Measurements from ENCODE around the gene RASSF4. TPM values are rescaled to one million over a fixed set of nuclear protein-coding genes. Genes with fewer than 3 reads are reported as not detected.

Gene RASSF4
- total RNA-seq, 2 experiments from 2014 or later: 1.2 to 2.0 TPM

DNA sequence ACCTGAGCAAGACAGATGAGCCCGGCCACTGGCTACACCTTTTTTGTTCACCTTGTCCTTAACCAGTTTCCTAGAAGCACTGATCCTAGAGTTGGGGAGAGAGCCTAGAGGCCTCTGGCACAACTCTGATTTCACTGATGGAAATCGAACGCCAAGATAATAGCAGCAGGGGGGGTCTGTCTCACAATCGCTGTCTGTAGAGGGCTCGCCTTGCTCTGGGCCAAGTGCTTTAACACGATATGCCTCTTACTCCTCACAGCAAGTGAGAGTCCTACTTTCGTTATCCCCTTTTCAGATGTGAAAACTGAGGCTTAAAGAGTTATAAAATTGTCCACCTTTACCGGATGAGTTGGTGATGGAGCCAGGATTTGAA, 472 bp downstream of the RASSF4 start:
- CTCF ChIA-PET: no interaction called here
- POLR2A ChIA-PET: interaction anchor here (2.2 kb wide), 1 partner anchor 14 kb away, joined by 7 read pairs; no protein-coding TSS in a partner anchor

DNA sequence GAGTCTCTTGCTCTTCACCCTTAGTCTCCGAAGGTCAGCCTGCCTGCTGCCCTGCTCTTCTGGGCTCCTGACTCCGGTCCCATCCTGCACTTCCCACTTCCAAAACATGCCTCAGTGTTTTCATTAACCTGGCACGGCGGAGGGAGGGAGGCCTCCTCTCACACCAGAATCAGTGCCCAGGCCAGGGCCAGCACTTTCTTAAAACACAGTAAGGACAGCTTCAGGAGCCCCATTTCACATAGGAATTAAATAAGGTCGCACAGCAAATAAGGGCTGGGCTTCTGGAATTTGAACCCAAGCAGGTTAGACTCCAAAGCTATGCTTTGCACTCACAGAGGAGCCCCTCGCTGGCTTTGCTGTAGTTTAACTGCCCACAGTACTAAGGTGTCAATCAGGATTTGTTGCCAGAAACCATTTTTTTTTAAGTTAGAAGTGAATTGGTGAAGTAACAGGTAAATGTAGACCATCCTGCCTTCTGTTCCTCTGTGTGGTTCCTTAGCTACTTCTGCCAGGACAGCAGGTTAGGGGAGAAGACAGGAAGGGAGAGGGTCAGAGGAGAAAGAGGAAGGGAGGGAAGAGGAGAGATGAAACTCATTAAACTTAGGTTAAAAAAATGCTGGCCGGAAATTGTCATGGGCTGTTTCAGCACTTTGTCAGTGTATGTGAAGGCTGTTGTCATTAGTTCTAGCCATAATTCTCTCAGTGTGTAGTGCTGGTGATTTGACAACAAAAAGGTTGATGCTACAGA, 1.1 kb downstream of the RASSF4 start:
- ChIA-PET CTCF (no interaction called here), POLR2A (interaction anchor here (2.2 kb wide), 1 partner anchor 13 kb away, joined by 7 read pairs; no protein-coding TSS in a partner anchor)

DNA sequence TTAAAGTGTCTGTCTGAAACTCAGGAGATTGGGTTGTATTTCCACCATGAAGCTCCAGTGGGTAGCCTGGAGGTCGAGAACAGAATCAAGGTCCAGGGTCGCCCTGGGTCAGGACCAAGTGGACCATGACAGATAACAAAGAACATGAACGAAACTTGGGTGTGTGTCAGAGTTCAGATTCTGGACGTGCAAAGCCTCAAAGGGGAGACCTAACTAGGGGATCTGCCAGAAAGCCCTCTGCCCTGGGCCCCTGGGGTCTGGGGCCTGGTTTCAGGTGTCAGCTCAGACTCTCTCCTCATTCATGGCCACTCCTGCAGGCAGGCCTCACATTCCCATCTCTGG, 1.6 kb downstream of the RASSF4 start:
- ChIA-PET CTCF (no interaction called here), POLR2A (interaction anchor here (2.2 kb wide), 1 partner anchor 12 kb away, joined by 7 read pairs; no protein-coding TSS in a partner anchor)

DNA sequence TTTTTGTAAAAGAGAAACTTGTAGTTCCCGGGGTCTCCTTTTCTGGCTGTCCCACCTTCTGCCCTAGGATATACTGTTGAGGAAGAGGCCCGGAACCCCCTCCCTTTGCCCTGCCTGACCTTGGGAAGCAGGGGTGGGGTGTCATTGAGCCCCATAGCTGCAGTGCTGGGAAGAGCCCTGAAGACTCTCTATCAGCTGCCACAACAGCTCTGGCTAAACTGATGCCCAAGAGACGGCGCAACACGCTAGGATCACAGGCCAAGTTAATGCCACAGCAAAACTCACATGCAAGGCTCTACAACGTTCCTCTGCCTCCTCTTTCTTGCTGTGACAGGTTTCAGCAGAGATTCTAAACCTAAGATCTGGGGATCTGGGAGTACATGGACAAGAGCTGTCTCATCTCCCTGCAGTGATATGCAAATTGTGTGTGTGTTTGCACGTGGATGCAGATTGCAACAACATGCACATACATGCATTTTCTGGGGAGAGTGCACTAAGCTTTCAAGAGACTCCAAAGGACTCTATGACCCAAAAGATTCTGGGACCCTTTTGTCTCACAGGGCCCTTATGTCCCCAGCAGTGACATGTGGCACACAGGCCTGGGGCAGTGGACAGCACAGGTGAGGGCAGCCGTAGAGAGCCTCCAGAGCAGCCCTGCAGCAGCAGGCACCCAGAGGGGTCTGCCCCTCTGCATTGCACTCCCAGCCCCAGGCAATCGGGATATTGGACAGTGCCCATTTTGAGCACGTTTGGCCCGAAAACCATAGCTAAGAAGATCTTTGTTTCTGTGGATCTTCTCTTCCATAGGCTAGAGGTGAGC, 2.5 kb downstream of the RASSF4 start:
- CTCF ChIA-PET: interaction anchor here (0.9 kb wide), 1 partner anchor 12 kb away, joined by 3 read pairs; no protein-coding TSS in a partner anchor
- POLR2A ChIA-PET: no interaction called here

DNA sequence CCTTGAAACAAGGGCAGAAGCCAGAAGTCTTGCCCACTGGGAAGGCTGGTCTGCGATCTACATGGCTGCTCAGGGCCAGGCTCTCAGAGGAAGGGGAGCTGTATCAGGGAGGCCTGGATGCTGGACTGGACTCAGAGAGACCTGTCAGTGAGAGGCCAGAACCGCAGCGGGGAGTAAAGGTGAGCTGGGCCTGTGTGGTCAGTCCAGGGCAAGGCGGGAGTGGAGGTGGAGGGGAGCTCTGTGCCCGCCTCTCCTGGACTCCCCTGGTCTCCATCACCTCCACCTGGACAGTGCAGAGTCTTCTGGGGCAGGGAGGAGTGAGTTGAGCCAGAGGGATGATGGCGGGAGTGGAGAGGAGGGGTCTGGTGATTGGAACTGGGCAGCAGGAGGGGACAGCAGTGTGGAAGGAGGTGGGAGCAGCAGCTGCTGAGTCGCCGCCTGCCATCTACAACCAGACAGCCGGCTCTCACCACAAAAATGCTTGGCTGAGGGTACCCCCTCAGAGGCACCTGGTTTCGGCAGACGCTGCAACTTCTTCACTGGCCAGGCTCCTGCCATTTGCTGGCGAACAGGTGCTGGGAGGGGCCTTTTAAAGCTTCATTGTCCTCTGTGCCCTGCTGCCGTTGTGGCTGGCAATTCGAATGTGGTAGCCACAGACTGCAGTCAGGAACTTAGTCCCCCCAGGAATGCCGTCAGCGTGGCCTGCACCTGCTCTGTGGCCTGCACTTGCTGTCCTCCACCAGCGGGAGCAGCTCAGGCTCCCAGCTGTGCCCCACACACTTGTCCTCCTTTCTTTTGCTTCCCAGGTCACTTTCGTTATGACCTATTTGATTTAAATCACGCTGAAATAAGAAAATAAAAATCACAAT, 3.5 kb downstream of the RASSF4 start:
- ChIA-PET POLR2A (no interaction called here), CTCF (interaction anchor here (1.8 kb wide), 1 partner anchor 30 kb away, joined by 7 read pairs; no protein-coding TSS in a partner anchor)

DNA sequence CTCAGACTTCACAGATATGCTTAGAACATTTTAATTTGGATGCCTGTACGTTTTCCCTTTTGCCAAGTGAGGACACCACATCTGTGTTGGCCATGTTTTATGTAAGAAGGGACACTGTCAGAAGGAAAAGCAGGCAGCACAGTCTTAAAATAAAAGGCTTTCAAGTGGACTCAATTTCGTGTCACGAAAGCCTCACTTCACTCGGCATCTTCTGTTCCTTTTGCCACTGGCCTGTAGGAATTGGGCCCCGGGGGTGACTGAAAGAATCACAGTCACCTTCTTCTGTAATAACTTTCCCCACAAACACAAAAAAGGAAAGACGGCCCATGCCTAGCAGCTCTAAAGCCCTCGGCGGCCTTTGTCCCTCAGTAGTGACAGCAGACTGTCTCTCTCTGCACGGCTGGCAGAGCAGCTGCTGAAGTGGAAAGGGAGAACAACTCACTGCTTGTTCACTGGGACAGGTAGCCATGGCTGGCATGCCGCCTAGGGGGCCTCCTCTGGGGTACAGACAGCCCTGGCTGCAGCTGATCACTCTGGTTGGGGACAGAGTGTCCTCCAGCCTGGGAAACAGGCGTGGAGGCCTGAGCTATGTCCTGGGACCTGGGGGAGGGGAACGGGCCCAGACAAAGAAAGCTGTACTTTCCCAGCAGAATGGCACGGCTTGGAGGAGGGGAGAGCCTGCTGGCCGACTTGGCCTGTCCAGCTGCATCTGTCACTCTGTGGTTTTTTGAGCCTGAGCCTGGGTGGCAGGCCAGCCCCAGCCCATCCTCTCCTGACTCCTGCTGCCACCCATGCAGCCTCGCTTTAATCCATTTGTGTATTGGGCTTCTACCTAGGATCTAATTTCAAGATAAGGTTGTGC, 4.4 kb downstream of the RASSF4 start:
- ChIA-PET POLR2A (no interaction called here), CTCF (interaction anchor here (1.8 to 1.9 kb wide), 2 partner anchors 10 to 31 kb away, joined by 6 to 7 read pairs; no protein-coding TSS in a partner anchor)

DNA sequence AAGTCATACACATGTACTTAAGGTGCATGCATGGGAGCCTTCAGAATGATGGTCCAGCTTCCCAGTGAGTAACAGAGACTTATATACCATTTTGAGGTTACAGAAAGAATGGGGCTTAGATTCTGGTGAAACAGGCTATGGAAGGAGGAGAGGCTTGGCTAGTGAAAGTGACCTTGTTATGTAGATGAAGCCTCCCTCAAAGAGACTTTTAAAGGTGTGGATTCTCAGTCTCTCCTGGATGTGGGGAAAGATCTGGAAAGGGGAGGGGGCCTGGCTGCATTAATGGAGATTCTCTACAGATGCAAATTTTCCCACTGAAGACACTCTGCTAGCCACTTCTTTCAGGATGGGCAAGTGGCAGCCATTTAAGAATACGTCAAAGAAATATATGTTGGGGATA, 5.5 kb downstream of the RASSF4 start:
- CTCF ChIA-PET: interaction anchor here (1.4 to 1.9 kb wide), 2 partner anchors 9 to 32 kb away, joined by 4 to 6 read pairs; no protein-coding TSS in a partner anchor
- POLR2A ChIA-PET: no interaction called here

DNA sequence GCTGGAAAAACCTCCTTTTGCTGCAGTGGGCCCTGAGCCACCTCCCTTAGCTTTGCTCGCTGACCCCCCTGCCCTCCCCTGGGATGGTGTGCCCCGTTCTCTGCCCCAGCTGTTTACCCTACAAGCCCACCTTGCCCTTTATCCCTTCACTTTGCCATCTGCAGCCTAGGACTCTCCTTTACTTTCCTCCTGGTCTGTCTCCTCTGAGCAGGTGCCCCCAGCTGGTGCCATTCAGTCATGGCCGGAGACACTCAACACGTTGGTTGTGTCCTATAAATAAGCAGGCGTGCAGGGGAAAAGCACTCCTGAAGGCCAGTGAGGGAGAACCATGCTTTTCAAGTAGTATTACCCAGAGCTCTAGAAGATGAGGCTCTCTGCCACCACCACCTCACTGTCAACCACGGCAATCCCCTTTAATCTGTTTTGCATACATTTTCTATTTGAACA, 6.1 kb downstream of the RASSF4 start:
- ChIA-PET CTCF (interaction anchor here (1.4 to 1.9 kb wide), 2 partner anchors 8 to 33 kb away, joined by 4 to 6 read pairs; no protein-coding TSS in a partner anchor), POLR2A (no interaction called here)

DNA sequence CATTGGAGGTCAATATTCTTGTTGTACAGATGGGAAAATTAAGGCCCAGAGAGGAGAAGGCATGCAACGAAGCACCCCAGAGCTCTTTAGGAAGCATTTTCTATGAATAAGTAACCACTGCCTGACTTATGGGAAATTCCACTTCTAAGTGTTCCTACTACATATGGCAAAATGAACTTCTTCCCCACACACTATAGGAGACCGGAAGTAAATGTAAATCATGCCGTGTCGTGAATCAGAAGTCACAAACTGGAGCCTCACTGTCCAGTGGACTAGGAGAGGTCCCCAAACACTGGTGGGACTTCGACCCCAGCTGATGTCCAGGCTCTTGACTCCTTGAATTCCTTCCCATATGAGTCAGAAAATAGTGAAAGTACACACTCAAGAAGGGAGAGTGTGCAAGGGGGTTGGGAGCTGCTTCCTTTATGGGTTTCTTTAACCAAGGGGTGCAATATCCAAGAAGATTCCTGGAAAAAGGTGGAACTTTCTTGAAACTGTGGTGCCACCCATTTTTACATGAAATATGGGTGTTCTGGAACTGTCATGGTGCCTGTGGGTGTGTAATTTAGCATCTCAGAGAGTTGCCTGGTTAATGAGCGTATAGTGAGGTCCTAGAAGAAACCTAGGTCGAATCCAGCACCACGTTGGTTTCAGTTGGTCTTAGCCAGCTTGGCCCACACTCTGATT, 6.7 kb downstream of the RASSF4 start:
- ChIA-PET CTCF (interaction anchor here (1.4 to 1.9 kb wide), 2 partner anchors 7 to 33 kb away, joined by 4 to 6 read pairs; no protein-coding TSS in a partner anchor), POLR2A (no interaction called here)

DNA sequence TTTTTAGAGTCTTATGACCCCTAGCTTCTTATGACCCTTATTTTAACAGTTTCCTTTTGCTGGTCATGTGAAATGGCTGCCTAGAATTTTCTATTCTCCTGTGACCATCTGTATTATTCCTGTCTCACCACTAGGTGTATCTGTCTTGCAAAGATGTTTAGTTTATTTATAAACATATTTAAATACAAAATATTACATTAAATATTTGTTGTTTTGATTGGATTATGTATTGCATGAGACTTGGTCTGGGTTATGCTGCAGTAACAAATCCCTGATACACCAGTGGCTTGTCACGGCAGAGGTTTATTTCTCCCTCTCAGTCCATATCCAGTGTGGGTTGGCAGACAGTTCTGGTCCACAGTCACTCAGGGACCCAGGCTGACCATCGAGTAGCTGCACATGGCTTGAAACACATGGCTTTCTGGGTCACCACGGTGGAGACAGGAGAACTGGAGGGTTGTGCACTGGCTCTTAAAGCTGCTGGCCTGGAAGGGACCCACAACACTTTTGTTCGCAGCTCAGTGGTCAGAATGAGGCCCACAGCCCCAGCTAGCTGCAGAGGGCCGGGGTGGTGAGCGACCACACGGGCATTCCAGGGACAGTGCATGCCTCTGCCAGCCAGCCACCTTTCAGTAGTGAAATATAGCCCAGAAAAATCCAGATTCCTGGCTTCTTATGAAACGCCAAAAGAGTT, 7.4 kb downstream of the RASSF4 start:
- POLR2A ChIA-PET: no interaction called here
- CTCF ChIA-PET: interaction anchor here (2.7 kb wide), 1 partner anchor 34 kb away, joined by 17 read pairs; no protein-coding TSS in a partner anchor

DNA sequence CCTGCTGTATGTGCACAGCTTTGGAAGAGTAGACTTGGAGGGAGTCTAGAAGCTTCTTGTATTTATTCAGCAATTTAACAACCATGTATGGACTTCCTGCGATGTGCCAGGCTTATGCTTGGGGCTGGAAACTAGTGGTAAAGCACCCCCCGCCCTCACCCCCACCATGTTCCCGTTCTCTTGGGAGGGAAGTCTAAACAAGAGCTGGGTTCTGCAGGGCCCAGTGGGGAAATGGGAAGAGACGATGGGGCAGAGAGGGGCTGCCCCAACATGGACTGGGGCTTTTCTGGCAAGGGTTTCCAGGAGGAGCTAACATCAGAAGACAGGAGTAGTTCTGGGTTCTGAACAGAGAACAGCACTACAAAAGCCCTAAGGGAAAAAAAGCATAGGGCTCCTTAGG, 8.0 kb downstream of the RASSF4 start:
- CTCF ChIA-PET: interaction anchor here (2.7 kb wide), 1 partner anchor 35 kb away, joined by 17 read pairs; no protein-coding TSS in a partner anchor
- POLR2A ChIA-PET: no interaction called here

DNA sequence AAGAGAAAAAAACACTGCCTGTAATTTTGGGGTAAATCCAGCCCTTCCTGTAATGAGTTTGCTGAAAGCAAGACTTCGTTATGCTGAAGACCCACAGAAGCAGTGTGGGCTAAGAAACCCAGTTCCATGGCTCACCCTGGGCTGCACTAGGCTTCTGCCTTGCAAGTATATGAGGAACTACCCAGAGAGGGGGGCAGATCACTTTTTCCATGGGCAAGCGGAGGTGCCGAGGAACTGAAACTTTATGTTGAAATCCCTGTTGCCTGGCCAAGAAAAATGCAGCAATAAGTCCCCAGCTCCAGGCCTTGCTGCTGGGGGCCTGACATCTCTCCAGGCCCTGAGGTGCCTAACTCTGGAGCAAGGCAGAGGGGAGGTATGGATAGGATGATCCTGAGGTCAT, 8.5 kb downstream of the RASSF4 start:
- ChIA-PET CTCF (interaction anchor here (0.6 to 2.7 kb wide), 2 partner anchors 36 to 98 kb away, joined by 3 to 17 read pairs; no protein-coding TSS in a partner anchor), POLR2A (no interaction called here)

DNA sequence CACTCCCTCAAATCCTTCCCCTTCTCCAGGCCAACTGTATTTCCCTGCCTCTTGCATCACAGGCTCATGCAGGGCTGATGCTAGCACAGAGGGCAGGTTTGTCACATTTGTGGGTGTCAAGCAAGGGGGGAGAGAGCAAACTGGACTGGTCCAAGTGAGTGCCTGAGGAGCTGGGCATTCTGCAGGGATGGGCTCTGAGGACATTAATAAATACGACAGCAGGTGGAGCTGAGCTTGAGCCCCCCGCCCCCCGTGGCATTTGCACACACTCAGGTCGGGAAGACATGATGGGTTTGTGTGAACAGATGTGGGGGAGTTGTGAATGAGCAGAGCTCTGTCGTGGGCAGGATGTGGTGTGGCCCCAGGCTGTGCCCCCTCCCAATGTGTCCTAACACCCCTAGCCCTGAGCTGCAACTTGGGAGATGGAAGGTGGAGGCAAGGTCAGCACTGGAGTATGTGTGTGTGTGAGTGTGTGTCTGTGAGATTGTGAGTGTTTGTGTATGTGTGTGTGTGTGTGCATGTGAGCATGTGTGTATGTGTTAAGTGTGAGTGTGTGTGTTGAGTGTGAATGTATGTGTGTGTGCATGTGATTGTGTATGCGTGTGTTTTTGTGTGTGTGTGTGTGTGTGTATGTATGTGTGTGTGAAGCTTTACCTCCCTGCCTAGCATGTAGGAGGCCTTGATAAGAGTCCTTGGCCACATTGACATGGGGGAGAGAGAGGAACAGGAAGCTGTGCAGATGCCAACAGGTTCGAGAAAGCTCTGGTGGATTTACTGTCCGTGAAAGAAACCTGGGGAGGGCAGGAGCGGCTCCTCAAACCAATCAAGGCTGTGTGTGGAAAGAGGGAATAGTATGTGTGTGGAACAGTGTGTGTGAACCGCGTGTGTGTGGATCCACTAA, 9.1 kb downstream of the RASSF4 start:
- ChIA-PET POLR2A (no interaction called here), CTCF (interaction anchor here (0.6 to 2.7 kb wide), 2 partner anchors 36 to 99 kb away, joined by 3 to 17 read pairs; no protein-coding TSS in a partner anchor)

DNA sequence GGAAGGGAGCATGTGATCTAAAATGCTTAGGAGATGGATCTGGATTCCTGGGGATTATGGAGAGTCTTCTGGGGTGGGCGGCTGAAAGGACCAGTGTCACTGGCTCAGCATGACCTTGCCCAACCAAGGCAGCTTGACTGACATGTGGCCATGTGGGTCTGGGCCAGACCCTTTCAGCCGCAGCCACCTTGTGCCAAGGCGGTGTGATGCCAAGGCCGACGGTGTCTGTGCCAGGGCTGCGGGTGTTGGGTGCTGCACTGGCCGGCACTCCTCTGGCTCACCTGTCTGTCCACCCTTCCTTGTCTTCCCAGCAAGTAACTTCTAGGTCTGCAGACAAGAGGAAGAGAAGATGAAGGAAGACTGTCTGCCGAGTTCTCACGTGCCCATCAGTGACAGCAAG, 10.3 kb downstream of the RASSF4 start:
- ChIA-PET POLR2A (no interaction called here), CTCF (no interaction called here)

DNA sequence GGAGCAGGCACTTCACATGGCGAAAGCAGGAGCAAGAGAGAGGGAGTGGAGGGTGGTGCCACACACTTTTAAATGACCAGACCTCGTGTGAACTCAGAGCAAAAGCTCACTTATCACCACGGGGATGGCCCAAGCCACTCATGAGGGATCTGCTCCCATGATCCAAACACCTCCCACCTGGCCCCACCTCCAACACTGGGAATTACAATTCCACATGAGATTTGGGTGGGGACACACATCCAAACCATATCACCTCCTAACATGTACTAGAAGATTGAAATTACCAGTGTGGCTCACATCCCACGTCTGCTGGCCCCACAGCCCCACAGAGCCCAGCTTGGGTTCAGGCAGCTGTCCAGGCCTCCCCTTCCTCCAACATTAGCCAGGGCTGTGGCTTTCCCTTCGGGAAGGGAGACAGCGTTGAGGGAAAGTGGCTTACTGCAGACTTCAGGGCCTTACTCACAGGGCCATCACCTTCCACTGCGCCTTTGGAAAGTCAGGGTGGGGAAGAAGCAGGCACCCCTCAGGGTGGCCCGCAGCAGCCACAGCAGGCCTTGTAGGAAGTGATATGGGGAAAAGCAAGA, 11.3 kb downstream of the RASSF4 start:
- CTCF ChIA-PET: no interaction called here
- POLR2A ChIA-PET: no interaction called here

DNA sequence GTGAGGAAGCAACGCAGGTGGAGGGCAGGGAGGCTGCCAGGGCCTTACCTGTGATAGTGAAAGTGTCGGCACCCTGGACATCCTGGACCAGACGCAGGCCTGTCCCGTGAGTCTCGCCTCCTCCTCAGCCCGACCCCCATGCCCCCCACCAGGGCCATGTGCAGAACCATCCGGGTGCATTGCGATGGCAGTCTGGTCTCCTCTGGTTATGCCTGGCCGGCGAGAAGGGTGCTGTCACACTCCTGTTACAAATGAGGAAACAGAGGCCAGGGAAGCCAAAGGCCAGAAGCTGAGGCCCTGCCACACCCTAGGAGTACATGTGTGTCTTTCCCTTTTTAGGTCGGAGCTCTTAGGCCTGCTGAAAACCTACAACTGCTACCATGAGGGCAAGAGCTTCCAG, 11.8 kb downstream of the RASSF4 start:
- CTCF ChIA-PET: no interaction called here
- POLR2A ChIA-PET: no interaction called here
